Measurements from ENCODE around the gene TUBB3.

Gene TUBB3

GRCh38 chr16:89969741-89970410, 46.7 kb downstream of the TUBB3 start:
- DNase-seq, result no peak

GRCh38 chr16:89971495-89972243, 48.5 kb downstream of the TUBB3 start:
- peak; percentile 52 for DNase-seq

GRCh38 chr16:89972244-89973234, 49.4 kb downstream of the TUBB3 start:
- DNase-seq, result peak; percentile 85

GRCh38 chr16:89973235-89973634, 50.1 kb downstream of the TUBB3 start:
- DNase-seq, result no peak

GRCh38 chr16:89973654-89974335, 50.7 kb downstream of the TUBB3 start:
- no peak for DNase-seq

GRCh38 chr16:89974870-89975269, 51.7 kb downstream of the TUBB3 start:
- no peak for DNase-seq

- no peak for DNase-seq
Observed at GRCh38 chr16:89981414-89981813, 58.3 kb downstream of the TUBB3 start.

- DNase-seq, result no peak
Observed at GRCh38 chr16:89982318-89982717, 59.2 kb downstream of the TUBB3 start.

GRCh38 chr16:89983536-89983935, 60.4 kb downstream of the TUBB3 start:
- no peak for DNase-seq

- DNase-seq, result no peak
Observed at GRCh38 chr16:89984216-89984615, 61.1 kb downstream of the TUBB3 start.

- no peak for DNase-seq
Observed at GRCh38 chr16:89985219-89985618, 62.1 kb downstream of the TUBB3 start.

Data from NCI-H146 (cell line).